HG02943 (cell line): ENCODE results near the gene SDCCAG8.

ENCODE experiments used
- ATAC-seq: cut with Tn5 transposase; IDR thresholded peaks from one replicate; pipeline ENCODE4 v1.9.1; 2021; ENCODE audit warnings: mild to moderate bottlenecking, low read depth, moderate library complexity; ENCODE audit not compliant: unreplicated experiment

Gene SDCCAG8

GRCh38 chr1:243253926-243254232, 2.0 kb upstream of the SDCCAG8 start:
- ATAC-seq: no peak

DNA sequence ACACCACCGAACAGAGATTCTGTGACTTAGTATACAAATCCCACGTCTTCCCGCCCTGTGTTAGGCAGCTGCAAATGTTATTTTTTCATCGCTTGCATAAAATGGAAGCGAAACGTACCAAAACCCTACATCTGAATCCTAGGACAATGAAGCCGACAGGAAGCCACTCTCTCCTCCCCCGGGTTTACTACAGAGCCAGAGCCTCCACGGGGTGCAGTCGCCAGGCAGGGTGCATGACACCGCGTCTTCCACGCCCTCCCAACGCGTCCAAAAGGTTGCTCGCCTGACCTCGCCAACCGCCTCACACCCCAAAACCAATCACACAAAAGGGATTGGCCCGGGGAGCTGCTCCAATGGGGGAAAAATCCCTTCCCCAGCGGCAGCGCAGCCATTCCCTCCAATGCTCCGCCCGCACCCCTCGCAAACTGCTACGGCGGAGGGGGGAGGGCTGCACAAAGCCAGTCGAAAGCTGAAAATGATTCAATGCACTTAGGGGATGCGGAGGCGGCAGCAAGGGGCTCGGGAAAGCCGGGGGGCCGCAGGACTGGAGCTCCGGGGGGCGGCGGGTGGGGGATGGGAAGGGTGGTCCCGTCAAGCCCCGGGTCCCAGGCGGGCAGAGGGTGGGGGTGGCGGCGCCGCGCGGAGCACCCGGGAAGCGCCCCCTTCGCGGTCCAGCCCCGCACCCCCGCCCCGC, 1.5 kb upstream of the SDCCAG8 start:
- ATAC-seq: peak; percentile 25

GRCh38 chr1:243254927-243255790, 682 bp upstream of the SDCCAG8 start, which contains the start of gene CEP170:
TSS of gene CEP170 (minus strand) at chr1:243255281. CDS start at chr1:243225280, 30,001 bp downstream.
- peak; percentile 51 for ATAC-seq

DNA sequence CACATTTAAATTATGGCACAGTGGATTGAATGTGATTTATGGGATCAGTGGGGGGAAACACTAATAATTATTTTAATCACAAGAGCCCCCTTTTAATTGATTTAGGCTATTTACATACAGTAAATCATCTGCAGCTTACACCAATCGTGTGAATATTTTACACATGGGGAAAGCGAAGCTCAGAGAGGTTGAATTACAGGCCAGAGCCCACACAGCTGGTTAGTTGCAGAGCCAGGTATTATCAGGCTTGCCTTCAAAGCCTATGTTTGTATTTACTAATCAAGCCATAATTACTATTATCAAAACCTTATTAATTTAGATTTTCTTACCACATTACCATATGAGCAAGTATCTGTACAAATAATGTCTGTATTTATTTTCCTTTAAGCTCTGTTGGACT, 749 bp downstream of the SDCCAG8 start:
- ATAC-seq: no peak

DNA sequence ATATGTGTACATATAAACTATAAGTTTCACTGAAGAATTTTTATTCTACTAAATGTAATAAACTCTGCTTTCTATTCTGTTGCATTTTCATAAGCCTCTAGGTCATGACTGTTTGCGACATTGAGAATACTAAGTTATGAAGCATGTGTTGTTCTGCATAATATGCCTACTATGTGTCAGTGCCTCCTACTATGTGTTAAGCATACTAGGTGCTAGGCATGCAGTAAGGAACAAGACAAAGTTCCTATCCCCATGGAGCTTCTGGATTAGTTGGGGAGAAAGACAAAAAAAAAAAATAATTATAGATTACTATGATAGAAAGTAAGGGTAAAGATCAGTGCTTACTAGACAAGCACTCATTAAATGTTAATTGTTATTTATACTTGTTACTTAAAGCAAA, 1.3 kb downstream of the SDCCAG8 start:
- no peak for ATAC-seq

GRCh38 chr1:243258731-243259130, 2.9 kb downstream of the SDCCAG8 start:
- ATAC-seq: no peak

GRCh38 chr1:243260221-243260880, 4.5 kb downstream of the SDCCAG8 start:
- ATAC-seq: no peak

DNA sequence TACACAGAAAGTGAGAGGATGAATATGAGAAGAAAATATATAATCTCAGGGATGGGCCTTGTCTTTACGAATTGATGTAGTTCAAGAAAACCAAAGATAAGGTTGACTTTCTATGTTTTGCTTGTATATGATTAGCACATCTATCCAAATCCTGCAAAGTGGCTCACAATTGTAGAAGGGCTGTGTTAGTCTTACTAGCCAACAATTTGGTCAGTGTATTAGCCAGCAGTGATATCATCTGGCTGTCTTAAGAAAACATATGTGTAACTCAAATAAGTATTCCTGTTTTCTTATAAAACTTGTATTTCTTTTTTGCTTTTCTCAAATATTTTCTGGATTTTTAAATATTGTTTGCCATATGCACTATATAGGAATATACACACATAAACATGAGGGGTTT, 5.5 kb downstream of the SDCCAG8 start:
- ATAC-seq: no peak

GRCh38 chr1:243264717-243265116, 8.9 kb downstream of the SDCCAG8 start:
- no peak for ATAC-seq

DNA sequence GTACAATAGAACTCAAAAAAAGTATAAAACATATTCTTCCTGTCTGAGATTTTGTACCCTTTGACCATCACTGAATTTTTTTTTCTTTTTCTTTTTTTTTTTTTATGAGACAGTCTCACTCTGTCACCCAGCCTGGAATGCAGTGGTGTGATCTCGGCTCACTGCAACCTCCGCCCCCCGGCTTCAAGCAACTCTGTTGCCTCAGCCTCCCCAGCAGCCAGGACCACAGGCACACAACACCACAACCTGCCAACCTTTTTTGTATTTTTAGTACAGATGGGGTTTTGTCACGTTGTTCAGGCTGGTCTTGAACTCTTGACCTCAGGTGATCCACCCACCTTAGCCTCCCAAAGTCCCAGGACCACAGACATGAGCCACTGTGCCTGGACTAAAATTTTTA, 10.4 kb downstream of the SDCCAG8 start:
- no peak for ATAC-seq

GRCh38 chr1:243267471-243267880, 11.6 kb downstream of the SDCCAG8 start:
- no peak for ATAC-seq

DNA sequence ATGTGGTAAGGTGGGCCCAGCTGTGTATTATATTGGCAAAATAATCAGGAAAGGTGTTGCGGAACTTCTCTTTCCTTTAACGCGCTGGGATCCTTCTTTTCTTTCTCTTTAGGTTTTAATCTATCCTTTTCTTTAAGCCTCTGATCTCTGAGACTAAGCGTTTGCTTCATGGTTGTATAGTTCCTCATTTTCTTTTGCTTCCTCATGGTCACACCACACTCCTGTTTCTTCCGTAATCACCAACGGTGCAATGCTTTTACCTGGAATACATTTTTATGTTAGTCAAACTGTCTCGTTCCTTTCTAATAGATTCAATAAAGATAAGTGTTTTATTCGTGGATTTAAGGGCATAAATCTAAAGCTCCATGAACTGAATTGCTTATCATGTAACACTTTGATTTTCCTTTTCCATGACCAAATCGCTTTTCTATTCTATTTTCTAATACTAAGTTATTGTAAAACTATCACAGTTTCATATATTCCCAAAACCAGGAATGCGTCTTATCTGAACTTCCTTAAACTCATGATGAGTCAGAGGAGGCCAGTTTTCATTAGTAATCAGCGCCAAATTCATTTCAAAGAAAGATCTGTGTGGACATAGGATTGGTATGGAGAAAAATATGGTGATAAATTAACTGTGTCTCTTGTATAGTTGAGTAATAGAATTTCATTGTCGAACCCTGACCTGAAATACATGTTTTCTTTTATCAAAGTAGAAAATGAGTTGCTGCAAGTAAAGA, 12.2 kb downstream of the SDCCAG8 start:
- no peak for ATAC-seq

DNA sequence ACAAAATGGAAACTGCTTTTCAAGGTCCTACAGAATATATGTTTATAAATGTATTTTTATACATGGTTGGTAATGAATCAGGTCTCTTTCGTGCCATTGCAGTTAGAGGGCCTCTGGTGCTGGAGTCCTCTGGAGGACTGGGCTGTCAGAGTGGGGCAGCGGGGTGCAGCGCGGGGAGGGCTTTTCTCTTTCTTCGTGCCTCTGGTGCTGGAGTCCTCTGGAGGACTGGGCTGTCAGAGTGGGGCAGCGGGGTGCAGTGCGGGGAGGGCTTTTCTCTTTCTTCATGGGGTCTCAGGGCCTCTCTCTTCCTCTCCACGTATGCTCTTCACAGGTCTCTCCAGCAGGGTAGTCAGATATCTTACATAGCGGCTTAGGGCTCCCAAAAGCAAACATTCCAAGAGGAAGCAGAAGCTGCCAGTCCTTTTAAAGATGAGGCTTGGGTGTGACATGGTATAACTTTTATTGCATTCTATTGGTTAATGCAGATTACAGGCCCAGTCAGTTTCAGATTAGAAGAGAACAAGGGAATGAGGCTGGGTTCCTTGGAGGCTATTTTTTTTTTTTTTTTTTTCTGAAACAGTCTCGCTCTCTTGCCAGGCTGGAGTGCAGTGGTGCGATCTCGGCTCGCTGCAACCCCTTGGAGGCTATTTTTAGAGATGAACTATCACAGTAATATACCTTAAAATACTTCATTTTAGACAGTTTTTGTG, 13.1 kb downstream of the SDCCAG8 start:
- peak; percentile 25 for ATAC-seq

GRCh38 chr1:243269461-243269801, 13.6 kb downstream of the SDCCAG8 start:
- ATAC-seq: peak; percentile 75

DNA sequence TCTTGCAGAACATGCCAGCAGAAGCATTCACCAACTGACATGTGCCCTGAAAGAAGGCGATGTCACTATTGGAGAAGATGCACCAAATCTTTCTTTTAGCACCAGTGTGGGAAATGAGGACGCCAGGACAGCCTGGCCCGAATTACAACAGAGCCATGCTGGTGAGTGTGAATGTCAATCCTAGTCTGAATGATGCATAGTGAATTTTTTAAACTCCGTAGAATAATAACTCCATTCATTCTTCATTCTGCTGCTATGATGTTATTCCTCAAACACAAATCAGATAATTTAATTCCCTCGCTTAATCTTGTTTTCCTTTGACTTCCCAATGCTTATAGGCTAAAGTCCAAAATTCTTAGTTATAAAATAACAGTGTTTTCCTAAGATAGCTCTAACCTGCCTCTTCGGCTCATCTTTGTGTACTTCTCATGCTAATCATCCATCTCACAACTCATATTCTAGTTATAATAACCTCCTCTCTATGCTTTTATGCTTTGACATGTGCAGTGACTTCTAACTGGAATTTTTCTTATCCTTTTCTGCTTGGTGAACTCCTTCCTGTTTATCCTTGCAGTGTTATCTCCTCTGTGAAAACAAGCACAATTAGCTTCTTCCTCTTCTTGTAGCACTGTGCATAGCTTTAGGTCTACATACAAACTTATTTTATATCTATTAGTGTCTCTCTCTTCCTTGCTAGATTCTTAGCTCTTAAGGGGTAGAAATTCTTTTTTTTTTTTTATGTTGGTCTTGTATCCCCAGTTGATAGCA, 14.4 kb downstream of the SDCCAG8 start:
- ATAC-seq: no peak

GRCh38 chr1:243271996-243272395, 16.2 kb downstream of the SDCCAG8 start:
- ATAC-seq: no peak

- ATAC-seq: no peak
Measured at GRCh38 chr1:243272401-243272800, 16.6 kb downstream of the SDCCAG8 start.

DNA sequence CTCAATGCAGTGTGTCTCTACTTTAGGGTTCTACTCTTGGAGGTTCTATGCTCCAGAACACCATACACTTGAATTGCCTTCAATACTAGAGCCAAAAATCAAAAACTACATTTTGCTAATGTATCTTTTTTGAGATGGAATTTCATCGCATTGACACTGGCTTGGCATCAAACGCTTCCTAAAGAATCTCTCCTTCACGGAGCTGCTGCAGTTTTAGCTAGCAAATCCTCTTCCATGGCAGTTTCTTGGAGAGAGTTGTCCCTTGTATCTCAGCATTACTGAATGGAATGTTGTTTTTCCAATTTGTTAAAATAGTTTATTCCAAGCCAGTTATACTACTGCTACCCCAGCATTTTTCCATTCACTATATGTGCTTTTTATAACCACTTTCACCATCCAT, 17.7 kb downstream of the SDCCAG8 start:
- ATAC-seq: no peak

DNA sequence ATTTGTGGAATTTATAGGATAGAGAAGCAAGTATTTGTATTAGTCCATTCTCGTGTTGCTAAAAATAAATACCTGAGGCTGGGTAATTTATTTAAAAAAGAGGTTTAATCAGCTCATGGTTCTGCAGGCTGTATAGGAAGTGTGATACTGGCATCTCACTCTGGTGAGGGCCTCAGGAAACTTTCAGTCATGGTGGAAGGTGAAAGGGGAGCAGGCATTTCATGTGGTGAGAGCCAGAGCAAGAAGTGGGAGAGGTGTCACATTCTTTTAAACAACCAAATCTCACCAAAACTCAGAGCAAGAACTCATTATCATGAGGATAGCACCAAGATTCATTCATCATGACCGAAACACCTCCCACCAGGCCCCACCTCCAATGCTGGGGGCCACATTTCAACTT, 18.1 kb downstream of the SDCCAG8 start:
- no peak for ATAC-seq

GRCh38 chr1:243275316-243275715, 19.5 kb downstream of the SDCCAG8 start:
- ATAC-seq: no peak
